ELR (cell line): ENCODE measurements around the gene MLLT3.

Experiments
- DNase-seq: peaks from one replicate; pipeline ENCODE4 v3.0.0-alpha.2; 2015; ENCODE audit warnings: low read depth

Gene MLLT3

GRCh38 chr9:20335668-20336332, 286.5 kb downstream of the MLLT3 start:
- no peak for DNase-seq

- no peak for DNase-seq
Observed at GRCh38 chr9:20333991-20334390, 288.3 kb downstream of the MLLT3 start.

GRCh38 chr9:20331095-20331685, 291.1 kb downstream of the MLLT3 start:
- DNase-seq = no peak

- no peak for DNase-seq
Observed at GRCh38 chr9:20330688-20331087, 291.6 kb downstream of the MLLT3 start.

GRCh38 chr9:20326516-20326915, 295.8 kb downstream of the MLLT3 start:
- DNase-seq = no peak

- no peak for DNase-seq
Observed at GRCh38 chr9:20325008-20325407, 297.3 kb downstream of the MLLT3 start.

- DNase-seq = no peak
Observed at GRCh38 chr9:20322212-20322611, 300.1 kb downstream of the MLLT3 start.

GRCh38 chr9:20321423-20322082, 300.7 kb downstream of the MLLT3 start:
- DNase-seq = no peak

- DNase-seq = no peak
Observed at GRCh38 chr9:20320921-20321320, 301.4 kb downstream of the MLLT3 start.

GRCh38 chr9:20319641-20320337, 302.5 kb downstream of the MLLT3 start:
- peak; percentile 30 for DNase-seq

GRCh38 chr9:20319241-20319640, 303.1 kb downstream of the MLLT3 start:
- no peak for DNase-seq

GRCh38 chr9:20317701-20318100, 304.6 kb downstream of the MLLT3 start:
- DNase-seq = no peak

- DNase-seq = no peak
Observed at GRCh38 chr9:20316372-20316771, 305.9 kb downstream of the MLLT3 start.

- DNase-seq = peak; percentile 73
Observed at GRCh38 chr9:20315677-20316076, 306.6 kb downstream of the MLLT3 start.

- no peak for DNase-seq
Observed at GRCh38 chr9:20314981-20315380, 307.3 kb downstream of the MLLT3 start.

GRCh38 chr9:20313415-20313814, 308.9 kb downstream of the MLLT3 start:
- no peak for DNase-seq

GRCh38 chr9:20312732-20313131, 309.6 kb downstream of the MLLT3 start:
- peak; percentile 65 for DNase-seq

GRCh38 chr9:20310024-20310423, 312.3 kb downstream of the MLLT3 start:
- no peak for DNase-seq

- DNase-seq = no peak
Observed at GRCh38 chr9:20309124-20309523, 313.2 kb downstream of the MLLT3 start.

- no peak for DNase-seq
Observed at GRCh38 chr9:20307621-20308020, 314.7 kb downstream of the MLLT3 start.

- DNase-seq = no peak
Observed at GRCh38 chr9:20305452-20305851, 316.8 kb downstream of the MLLT3 start.

- no peak for DNase-seq
Observed at GRCh38 chr9:20303996-20304395, 318.3 kb downstream of the MLLT3 start.

- no peak for DNase-seq
Observed at GRCh38 chr9:20303066-20303465, 319.2 kb downstream of the MLLT3 start.
